KMS-11 (cell line): ENCODE data around the gene MPPED1.

Experiments used
- H2AFZ ChIP-seq: fragments of 200-600 bp; sonication (generic); 2 replicates; pipeline ENCODE4 v1.6.1; 2016; ENCODE audit warnings: antibody characterized with exemption, mixed run types, low read depth
- H3K27ac ChIP-seq: fragments of 200-600 bp; sonication (generic); 2 replicates; pipeline ENCODE4 v1.6.1; 2016; ENCODE audit warnings: mild to moderate bottlenecking, mixed run types
- H3K27me3 ChIP-seq: fragments of 200-600 bp; sonication (generic); 2 replicates; pipeline ENCODE4 v1.6.1; 2017; ENCODE audit warnings: mild to moderate bottlenecking, low read depth, mixed run types, moderate library complexity; ENCODE audit not compliant: insufficient read depth
- H3K36me3 ChIP-seq: fragments of 200-600 bp; sonication (generic); 2 replicates; pipeline ENCODE4 v1.6.1; 2017; ENCODE audit warnings: mild to moderate bottlenecking, mixed run types; ENCODE audit not compliant: insufficient read depth
- H3K4me1 ChIP-seq: fragments of 200-600 bp; sonication (generic); 2 replicates; pipeline ENCODE4 v1.6.1; 2016; ENCODE audit warnings: mild to moderate bottlenecking, low read depth, mixed run types; ENCODE audit not compliant: poor library complexity, severe bottlenecking
- H3K4me2 ChIP-seq: fragments of 200-600 bp; sonication (generic); 2 replicates; pipeline ENCODE4 v1.7.0; 2016; ENCODE audit warnings: mild to moderate bottlenecking, mixed run types
- H3K4me3 ChIP-seq: fragments of 200-600 bp; sonication (generic); IDR thresholded peaks from 2 replicates; pipeline ENCODE4 v1.6.1; 2017; ENCODE audit warnings: low read depth, low read length, mixed read lengths; ENCODE audit not compliant: insufficient read depth
- H3K79me2 ChIP-seq: fragments of 200-600 bp; sonication (generic); 2 replicates; pipeline ENCODE4 v1.6.1; 2016; ENCODE audit warnings: low read depth, mixed run types; ENCODE audit not compliant: insufficient read depth
- H3K9ac ChIP-seq: fragments of 200-600 bp; sonication (generic); 2 replicates; pipeline ENCODE4 v1.6.1; 2016; ENCODE audit warnings: mild to moderate bottlenecking, mixed run types
- H4K20me1 ChIP-seq: fragments of 200-600 bp; sonication (generic); 2 replicates; pipeline ENCODE4 v1.6.1; 2016; ENCODE audit warnings: mild to moderate bottlenecking, mixed run types; ENCODE audit not compliant: insufficient read depth
- CTCF ChIP-seq: fragments of 200-600 bp; sonication (generic); conservative IDR thresholded peaks from 2 replicates; pipeline ENCODE4 v1.6.1; 2017; ENCODE audit warnings: low read depth, mild to moderate bottlenecking, antibody characterized with exemption, low read length, moderate library complexity, mixed read lengths

Gene MPPED1

GRCh38 chr22:43390166-43390565 is 21.6 kb upstream of the MPPED1 start:
- TF ChIP-seq CTCF, result no peak
- Histone ChIP-seq H3K27ac (no peak overlapping the region), H2AFZ (no peak overlapping the region), H3K4me3 (no peak overlapping the region), H3K4me2 (no peak overlapping the region), H3K27me3 (peaks cover 54% of the 10 kb centered on the region), H3K9ac (no peak overlapping the region), H4K20me1 (no peaks in the 10 kb centered on the region), H3K79me2 (no peaks in the 10 kb centered on the region), H3K36me3 (no peaks in the 10 kb centered on the region), H3K4me1 (no peaks in the 10 kb centered on the region)

GRCh38 chr22:43390872-43391271 is 20.9 kb upstream of the MPPED1 start:
- TF ChIP-seq CTCF, result no peak
- Histone ChIP-seq H3K4me1 (no peaks in the 10 kb centered on the region), H3K4me2 (no peak overlapping the region), H3K27me3 (peaks cover 55% of the 10 kb centered on the region), H3K79me2 (no peaks in the 10 kb centered on the region), H3K9ac (no peak overlapping the region), H3K4me3 (no peak overlapping the region), H3K27ac (no peak overlapping the region), H3K36me3 (no peaks in the 10 kb centered on the region), H4K20me1 (no peaks in the 10 kb centered on the region), H2AFZ (no peak overlapping the region)

DNA sequence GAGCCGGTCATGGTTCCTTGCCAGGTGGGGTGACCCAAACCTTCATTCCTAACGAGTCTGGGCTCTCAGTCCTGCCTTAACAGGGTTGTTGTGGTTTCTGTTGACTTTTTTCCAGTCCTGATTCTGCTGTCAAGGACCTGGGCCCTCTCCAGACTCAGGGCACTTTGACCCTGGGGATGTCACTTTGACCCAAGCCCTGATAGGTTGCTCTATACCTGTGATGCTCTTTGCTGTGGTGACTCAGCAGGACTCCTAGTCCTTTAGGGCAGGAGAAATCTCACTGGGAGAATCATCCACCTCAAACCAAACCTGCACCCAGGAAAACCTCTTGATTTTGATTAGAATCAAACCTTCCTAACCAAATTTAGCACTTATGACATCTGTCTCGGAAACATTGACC is 20.5 kb upstream of the MPPED1 start:
- no peak overlapping the region for H3K4me3 ChIP-seq
- H4K20me1 ChIP-seq, result no peaks in the 10 kb centered on the region

GRCh38 chr22:43392385-43392989 is 19.3 kb upstream of the MPPED1 start:
- no peak overlapping the region for H3K4me2 ChIP-seq
- peaks cover 56% of the 10 kb centered on the region for H3K27me3 ChIP-seq
- TF ChIP-seq CTCF, result no peak
- no peak overlapping the region for H2AFZ ChIP-seq
- H3K27ac ChIP-seq, result no peak overlapping the region
- no peak overlapping the region for H3K9ac ChIP-seq
- no peak overlapping the region for H3K4me3 ChIP-seq
- H3K36me3 ChIP-seq, result no peaks in the 10 kb centered on the region
- H3K4me1 ChIP-seq, result no peaks in the 10 kb centered on the region
- no peaks in the 10 kb centered on the region for H3K79me2 ChIP-seq
- no peaks in the 10 kb centered on the region for H4K20me1 ChIP-seq

More for the DNA sequence above, 20.5 kb upstream of the MPPED1 start:
- TF ChIP-seq CTCF, result no peak
- Histone ChIP-seq H3K9ac (no peak overlapping the region), H3K36me3 (no peaks in the 10 kb centered on the region), H3K4me1 (no peaks in the 10 kb centered on the region), H3K27me3 (peaks cover 56% of the 10 kb centered on the region), H3K79me2 (no peaks in the 10 kb centered on the region), H3K4me2 (no peak overlapping the region), H2AFZ (no peak overlapping the region), H3K27ac (no peak overlapping the region)
